NCI-H69 (cell line): Measurements from ENCODE around the gene DOCK9.
A peak's percentile ranks its signal among the peaks of the same experiment; 100 is the strongest.
"Not testable (repeated sequence)": the region's sequence is repeated elsewhere in the genome, so short reads cannot be mapped to it uniquely, and the experiment has no call there.

Source experiments
- DNase-seq: peaks from one replicate; lab custom pipeline; 2025; lab: John Stamatoyannopoulos, UW

DOCK9 gene

GRCh38 chr13:98823442-98823841 is 154.4 kb downstream of the DOCK9 start:
- DNase-seq, result no peak

- no peak for DNase-seq
Measured at GRCh38 chr13:98822225-98822606, 155.6 kb downstream of the DOCK9 start.

GRCh38 chr13:98821372-98822224 is 156.3 kb downstream of the DOCK9 start:
- no peak for DNase-seq

- DNase-seq, result no peak
Measured at GRCh38 chr13:98820744-98821371, 157.0 kb downstream of the DOCK9 start.

- no peak for DNase-seq
Measured at GRCh38 chr13:98820300-98820699, 157.6 kb downstream of the DOCK9 start.

- DNase-seq, result no peak
Measured at GRCh38 chr13:98819382-98820010, 158.4 kb downstream of the DOCK9 start.

- DNase-seq, result no peak
Measured at GRCh38 chr13:98816406-98816805, 161.5 kb downstream of the DOCK9 start.

- no peak for DNase-seq
Measured at GRCh38 chr13:98813993-98814392, 163.9 kb downstream of the DOCK9 start.

GRCh38 chr13:98812186-98812790 is 165.6 kb downstream of the DOCK9 start:
- not testable (repeated sequence) for DNase-seq

- DNase-seq, result no peak
Measured at GRCh38 chr13:98810746-98811145, 167.1 kb downstream of the DOCK9 start.

- no peak for DNase-seq
Measured at GRCh38 chr13:98809345-98809777, 168.5 kb downstream of the DOCK9 start.

- no peak for DNase-seq
Measured at GRCh38 chr13:98807774-98808173, 170.1 kb downstream of the DOCK9 start.

GRCh38 chr13:98804336-98804855 is 173.5 kb downstream of the DOCK9 start:
- no peak for DNase-seq

- no peak for DNase-seq
Measured at GRCh38 chr13:98803921-98804320, 173.9 kb downstream of the DOCK9 start.

GRCh38 chr13:98803111-98803561 is 174.7 kb downstream of the DOCK9 start:
- no peak for DNase-seq

GRCh38 chr13:98802559-98802958 is 175.3 kb downstream of the DOCK9 start:
- DNase-seq, result no peak

- peak; percentile 11 for DNase-seq
Measured at GRCh38 chr13:98801626-98802418, 176.0 kb downstream of the DOCK9 start.

- no peak for DNase-seq
Measured at GRCh38 chr13:98800078-98800477, 177.8 kb downstream of the DOCK9 start.

GRCh38 chr13:98798849-98799645 is 178.8 kb downstream of the DOCK9 start:
- no peak for DNase-seq

GRCh38 chr13:98797456-98797855 is 180.4 kb downstream of the DOCK9 start:
- DNase-seq, result no peak

GRCh38 chr13:98796798-98797197 is 181.1 kb downstream of the DOCK9 start:
- DNase-seq, result no peak
